ENCODE measurements around the gene NFATC1.

The NFATC1 gene

DNA sequence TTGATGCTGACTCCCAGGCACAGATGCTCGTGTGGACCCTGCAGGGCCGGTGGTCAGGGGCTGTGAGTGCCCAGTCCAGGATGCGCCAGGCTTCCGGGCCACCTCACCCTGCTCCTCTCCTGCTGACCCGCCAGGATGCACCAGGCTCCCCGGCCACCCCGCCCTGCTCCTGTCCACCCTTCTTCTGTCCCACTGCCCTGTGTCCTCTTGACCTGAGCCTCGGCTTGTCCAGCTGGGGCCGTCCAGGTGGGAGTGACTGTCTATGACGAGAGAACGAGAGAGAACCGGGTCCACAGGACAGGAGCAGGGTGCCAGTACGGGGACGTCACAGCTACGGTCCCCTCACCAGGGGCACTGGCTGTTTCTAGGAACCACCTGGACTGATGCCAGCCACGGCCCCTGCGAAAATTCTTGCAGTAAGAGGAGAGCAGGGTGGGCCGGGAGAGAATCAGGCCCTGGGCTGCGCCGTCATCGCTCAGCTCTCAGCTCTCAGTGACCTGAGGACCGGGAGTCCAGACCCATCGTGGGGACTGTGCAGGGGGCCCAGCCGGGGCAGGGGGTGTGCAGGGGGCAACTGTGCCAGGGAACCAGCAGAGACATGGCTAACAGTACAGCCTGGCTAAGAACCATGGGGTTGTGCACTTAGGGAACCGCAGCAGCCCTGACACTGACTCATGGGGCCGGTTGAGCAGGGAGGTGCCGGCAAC, 12.9 kb upstream of the NFATC1 start:
- H3K4me3 ChIP-seq (ENCODE audit: low read length): no peak overlapping the region
- no peak overlapping the region for H3K27ac ChIP-seq (ENCODE audit: low read length)
- no peaks in the 10 kb centered on the region for H3K27me3 ChIP-seq (ENCODE audit: control insufficient read depth, insufficient read depth, low read length)
- no peaks in the 10 kb centered on the region for H3K9me3 ChIP-seq (ENCODE audit: control insufficient read depth, insufficient read depth, low read length)
- no peaks in the 10 kb centered on the region for H3K4me1 ChIP-seq (ENCODE audit: control insufficient read depth, insufficient read depth, low read length)
- no peaks in the 10 kb centered on the region for H3K36me3 ChIP-seq (ENCODE audit: control insufficient read depth, insufficient read depth, low read length)
- no peak for DNase-seq (ENCODE audit: low read depth, low spot score)
- WGBS (ENCODE audit: insufficient coverage, insufficient read length): no CpG with 5 or more reads among the region's 27 CpGs

DNA sequence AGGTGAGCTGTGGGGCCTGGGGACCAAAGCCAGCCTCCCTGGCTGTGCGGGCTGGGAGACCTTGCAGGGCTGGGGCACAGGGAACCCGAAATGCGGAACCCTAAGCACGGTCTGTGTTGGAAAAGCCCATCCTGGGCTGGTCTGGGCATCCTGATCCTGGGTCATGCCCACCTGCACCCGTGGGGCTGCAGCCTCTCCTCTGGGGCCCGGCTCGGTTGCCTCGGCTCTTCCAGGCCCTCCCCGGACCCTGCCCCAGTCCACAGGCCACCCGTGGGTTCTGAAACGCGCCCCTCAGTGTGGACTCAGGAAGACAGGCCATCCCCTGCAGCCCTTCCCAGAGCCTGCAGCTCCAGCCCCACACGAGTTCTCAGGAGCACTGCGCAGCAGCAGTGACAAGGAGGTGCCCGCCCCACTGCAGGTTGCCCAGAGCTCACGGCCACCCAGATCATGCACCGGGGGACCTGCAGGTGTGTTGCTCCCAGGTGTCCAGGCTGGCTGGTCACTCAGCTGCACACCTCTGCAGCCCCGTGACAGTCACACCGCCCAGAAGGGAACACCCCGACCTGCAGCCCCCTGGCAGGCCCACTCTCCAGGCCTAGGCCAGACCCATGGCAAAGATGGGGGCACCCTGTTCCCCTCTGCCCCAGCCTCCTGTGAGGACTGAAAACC, 12.2 kb upstream of the NFATC1 start:
- H3K4me1 ChIP-seq (ENCODE audit: control insufficient read depth, insufficient read depth, low read length): no peaks in the 10 kb centered on the region
- no peak overlapping the region for H3K4me3 ChIP-seq (ENCODE audit: low read length)
- no peak overlapping the region for H3K27ac ChIP-seq (ENCODE audit: low read length)
- DNase-seq (ENCODE audit: low read depth, low spot score): no peak
- H3K36me3 ChIP-seq (ENCODE audit: control insufficient read depth, insufficient read depth, low read length): no peaks in the 10 kb centered on the region
- no peaks in the 10 kb centered on the region for H3K9me3 ChIP-seq (ENCODE audit: control insufficient read depth, insufficient read depth, low read length)
- H3K27me3 ChIP-seq (ENCODE audit: control insufficient read depth, insufficient read depth, low read length): no peaks in the 10 kb centered on the region
- WGBS (ENCODE audit: insufficient coverage, insufficient read length): no CpG with 5 or more reads among the region's 20 CpGs

DNA sequence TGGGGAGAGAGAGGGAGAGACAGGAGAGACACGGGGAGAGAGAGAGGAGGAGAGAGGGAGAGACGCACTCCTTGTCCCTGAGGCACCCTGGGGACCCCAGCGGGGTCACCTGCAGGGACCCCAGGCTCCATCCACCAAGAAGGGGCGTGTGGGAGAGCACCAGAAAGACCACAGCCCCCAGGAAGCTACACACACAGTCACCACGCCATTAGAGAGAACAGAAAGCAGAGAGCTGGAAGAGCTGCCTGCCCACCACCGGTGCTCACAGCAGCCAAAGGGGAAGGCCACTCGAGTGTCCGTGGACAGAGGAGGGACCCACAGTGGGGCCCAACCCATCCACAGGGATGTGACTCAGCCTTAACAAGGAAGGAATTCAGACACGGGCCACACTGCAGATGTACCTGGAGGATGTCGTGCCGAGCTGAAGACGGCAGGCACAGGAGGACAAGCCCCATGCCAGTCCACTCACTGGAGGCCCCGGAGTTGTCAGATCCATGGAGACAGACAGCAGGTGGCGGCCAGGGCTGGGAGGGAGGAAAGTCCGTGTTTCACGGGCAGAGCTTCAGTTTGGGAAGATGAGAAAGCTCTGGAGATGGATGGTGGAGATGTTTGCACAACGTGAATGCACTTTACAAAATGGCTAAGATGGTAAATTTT, 11.5 kb upstream of the NFATC1 start:
- no peaks in the 10 kb centered on the region for H3K27me3 ChIP-seq (ENCODE audit: control insufficient read depth, insufficient read depth, low read length)
- no CpG with 5 or more reads among the region's 17 CpGs for WGBS (ENCODE audit: insufficient coverage, insufficient read length)
- H3K27ac ChIP-seq (ENCODE audit: low read length): no peak overlapping the region
- no peaks in the 10 kb centered on the region for H3K9me3 ChIP-seq (ENCODE audit: control insufficient read depth, insufficient read depth, low read length)
- no peak overlapping the region for H3K4me3 ChIP-seq (ENCODE audit: low read length)
- no peaks in the 10 kb centered on the region for H3K36me3 ChIP-seq (ENCODE audit: control insufficient read depth, insufficient read depth, low read length)
- no peaks in the 10 kb centered on the region for H3K4me1 ChIP-seq (ENCODE audit: control insufficient read depth, insufficient read depth, low read length)
- no peak for DNase-seq (ENCODE audit: low read depth, low spot score)

DNA sequence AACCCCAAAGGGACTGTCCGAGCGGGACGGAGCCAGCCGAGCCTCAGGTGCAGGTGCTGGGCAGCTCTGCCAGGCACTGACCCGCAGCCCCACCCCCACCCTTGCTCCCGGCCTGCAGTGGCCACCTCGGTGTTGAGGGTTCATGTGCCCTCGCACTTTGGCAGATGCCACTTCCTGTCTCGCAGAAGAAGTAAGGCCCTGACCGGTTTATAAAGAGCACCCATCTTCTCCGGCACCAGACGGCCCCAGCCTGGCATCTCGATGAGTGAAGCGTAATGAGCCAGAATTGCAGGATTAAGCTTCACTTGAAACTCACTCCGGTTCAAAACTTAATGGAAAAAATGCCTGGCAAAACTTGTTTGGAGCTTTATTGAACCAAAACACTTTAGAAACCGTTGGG, 10.9 kb upstream of the NFATC1 start:
- Histone ChIP-seq H3K4me3 (ENCODE audit: low read length) (no peak overlapping the region), H3K36me3 (ENCODE audit: control insufficient read depth, insufficient read depth, low read length) (no peaks in the 10 kb centered on the region), H3K4me1 (ENCODE audit: control insufficient read depth, insufficient read depth, low read length) (no peaks in the 10 kb centered on the region), H3K9me3 (ENCODE audit: control insufficient read depth, insufficient read depth, low read length) (no peaks in the 10 kb centered on the region), H3K27me3 (ENCODE audit: control insufficient read depth, insufficient read depth, low read length) (no peaks in the 10 kb centered on the region), H3K27ac (ENCODE audit: low read length) (no peak overlapping the region)
- DNase-seq (ENCODE audit: low read depth, low spot score): no peak
- no CpG with 5 or more reads among the region's 16 CpGs for WGBS (ENCODE audit: insufficient coverage, insufficient read length)

DNA sequence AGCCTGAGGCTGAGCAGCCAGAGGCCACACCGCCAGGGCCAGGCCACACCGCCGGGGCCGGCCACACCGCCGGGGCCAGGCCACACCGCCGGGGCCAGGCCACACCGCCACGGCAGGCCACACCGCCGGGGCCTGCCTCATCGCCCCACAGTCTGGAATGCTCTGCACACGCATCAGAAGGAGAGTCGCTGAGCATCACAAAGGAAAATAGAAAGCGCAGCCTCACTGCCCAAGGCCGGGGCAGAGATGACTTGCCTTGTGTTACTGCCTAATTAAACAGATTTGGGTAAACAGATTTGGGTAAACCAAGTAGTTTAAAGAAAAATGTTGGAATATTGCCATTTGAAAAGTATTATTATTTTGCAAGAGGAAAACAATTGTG, 10.4 kb upstream of the NFATC1 start:
- Histone ChIP-seq H3K4me1 (ENCODE audit: control insufficient read depth, insufficient read depth, low read length) (no peaks in the 10 kb centered on the region), H3K27me3 (ENCODE audit: control insufficient read depth, insufficient read depth, low read length) (no peaks in the 10 kb centered on the region), H3K36me3 (ENCODE audit: control insufficient read depth, insufficient read depth, low read length) (no peaks in the 10 kb centered on the region), H3K9me3 (ENCODE audit: control insufficient read depth, insufficient read depth, low read length) (no peaks in the 10 kb centered on the region), H3K4me3 (ENCODE audit: low read length) (no peak overlapping the region), H3K27ac (ENCODE audit: low read length) (no peak overlapping the region)
- DNase-seq (ENCODE audit: low read depth, low spot score): no peak
- WGBS (ENCODE audit: insufficient coverage, insufficient read length): no CpG with 5 or more reads among the region's 17 CpGs

DNA sequence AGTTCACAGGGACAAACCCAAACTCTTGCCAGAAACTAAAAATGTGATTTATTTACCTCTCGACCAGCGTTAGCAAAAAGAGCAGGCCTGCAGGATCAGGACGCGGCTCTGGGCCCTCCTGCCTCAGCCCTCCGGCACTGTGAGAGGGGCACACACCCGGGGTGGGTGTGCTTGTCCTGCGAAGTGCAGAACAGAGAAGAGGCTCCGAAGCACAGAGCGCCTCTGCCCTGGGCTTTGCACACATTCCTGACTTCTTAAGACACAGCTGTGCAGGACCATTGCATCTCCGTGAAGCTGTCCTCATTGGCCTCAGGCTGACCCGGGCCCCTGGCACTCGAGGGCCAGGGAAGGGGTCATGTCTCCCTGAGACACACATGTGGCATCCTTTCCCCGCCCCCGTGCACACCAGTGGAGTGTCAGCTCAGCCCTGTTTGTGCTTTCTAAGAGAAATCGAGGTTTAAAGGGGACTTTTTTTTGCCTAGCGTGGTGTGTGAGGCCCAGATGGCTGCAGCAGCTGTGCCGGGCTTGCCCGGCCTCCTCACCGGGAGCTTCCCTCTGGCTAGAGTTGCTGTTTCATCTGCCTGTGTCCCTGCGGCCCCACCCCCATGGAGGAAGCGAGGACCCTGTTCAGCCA, 9.9 kb upstream of the NFATC1 start:
- no peaks in the 10 kb centered on the region for H3K9me3 ChIP-seq (ENCODE audit: control insufficient read depth, insufficient read depth, low read length)
- H3K27me3 ChIP-seq (ENCODE audit: control insufficient read depth, insufficient read depth, low read length): no peaks in the 10 kb centered on the region
- no peaks in the 10 kb centered on the region for H3K36me3 ChIP-seq (ENCODE audit: control insufficient read depth, insufficient read depth, low read length)
- DNase-seq (ENCODE audit: low read depth, low spot score): no peak
- no peak overlapping the region for H3K27ac ChIP-seq (ENCODE audit: low read length)
- WGBS (ENCODE audit: insufficient coverage, insufficient read length): no CpG with 5 or more reads among the region's 21 CpGs
- H3K4me1 ChIP-seq (ENCODE audit: control insufficient read depth, insufficient read depth, low read length): no peaks in the 10 kb centered on the region
- no peak overlapping the region for H3K4me3 ChIP-seq (ENCODE audit: low read length)

DNA sequence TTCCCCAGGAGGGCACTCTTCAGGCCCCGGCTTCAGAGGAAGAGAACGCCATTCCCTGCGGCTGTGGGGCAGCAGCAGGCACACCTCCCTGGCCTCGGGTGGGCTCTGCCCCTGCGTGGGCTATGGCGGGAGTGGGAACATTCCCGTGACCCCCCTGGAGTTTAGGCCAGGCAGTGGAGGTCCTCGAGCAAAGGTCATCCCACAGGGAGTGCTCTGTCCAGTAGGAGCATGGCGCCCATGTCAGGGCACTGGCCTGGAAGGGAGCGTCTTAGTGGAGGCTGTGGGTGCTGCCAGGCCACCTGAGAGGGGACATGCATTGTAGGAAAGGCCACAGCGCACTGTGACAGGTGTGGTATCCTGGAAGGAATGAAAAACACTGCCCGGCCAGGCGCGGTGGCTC, 9.2 kb upstream of the NFATC1 start:
- H3K4me3 ChIP-seq (ENCODE audit: low read length): no peak overlapping the region
- no CpG with 5 or more reads among the region's 14 CpGs for WGBS (ENCODE audit: insufficient coverage, insufficient read length)
- no peak for DNase-seq (ENCODE audit: low read depth, low spot score)
- no peaks in the 10 kb centered on the region for H3K9me3 ChIP-seq (ENCODE audit: control insufficient read depth, insufficient read depth, low read length)
- no peaks in the 10 kb centered on the region for H3K4me1 ChIP-seq (ENCODE audit: control insufficient read depth, insufficient read depth, low read length)
- H3K36me3 ChIP-seq (ENCODE audit: control insufficient read depth, insufficient read depth, low read length): no peaks in the 10 kb centered on the region
- H3K27me3 ChIP-seq (ENCODE audit: control insufficient read depth, insufficient read depth, low read length): no peaks in the 10 kb centered on the region
- no peak overlapping the region for H3K27ac ChIP-seq (ENCODE audit: low read length)

DNA sequence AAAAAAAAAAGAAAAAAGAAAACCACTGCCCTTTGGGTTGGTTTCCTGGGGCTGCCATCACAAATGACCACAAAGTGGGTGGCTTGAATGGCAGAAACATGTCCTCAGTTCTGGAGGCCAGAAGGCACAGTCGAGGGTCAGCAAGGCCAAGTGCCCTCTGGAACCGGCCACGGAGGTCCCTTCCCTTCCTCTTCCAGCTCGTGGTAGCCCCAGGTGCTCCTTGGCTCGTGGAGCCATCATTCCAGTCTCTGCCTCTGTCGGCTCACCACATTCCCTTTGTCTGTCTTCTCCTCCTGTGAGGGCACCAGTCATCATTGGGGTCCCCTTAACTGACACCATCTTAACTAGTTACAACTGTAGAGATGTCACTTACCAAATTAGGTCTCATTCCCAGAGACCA, 8.5 kb upstream of the NFATC1 start:
- H3K27me3 ChIP-seq (ENCODE audit: control insufficient read depth, insufficient read depth, low read length): peaks cover 4% of the 10 kb centered on the region; the same call in 1 of the 2 replicates
- no peak overlapping the region for H3K4me3 ChIP-seq (ENCODE audit: low read length)
- H3K9me3 ChIP-seq (ENCODE audit: control insufficient read depth, insufficient read depth, low read length): no peaks in the 10 kb centered on the region
- no peak overlapping the region for H3K27ac ChIP-seq (ENCODE audit: low read length)
- no CpG with 5 or more reads among the region's 6 CpGs for WGBS (ENCODE audit: insufficient coverage, insufficient read length)
- DNase-seq (ENCODE audit: low read depth, low spot score): no peak
- H3K36me3 ChIP-seq (ENCODE audit: control insufficient read depth, insufficient read depth, low read length): no peaks in the 10 kb centered on the region
- H3K4me1 ChIP-seq (ENCODE audit: control insufficient read depth, insufficient read depth, low read length): no peaks in the 10 kb centered on the region

DNA sequence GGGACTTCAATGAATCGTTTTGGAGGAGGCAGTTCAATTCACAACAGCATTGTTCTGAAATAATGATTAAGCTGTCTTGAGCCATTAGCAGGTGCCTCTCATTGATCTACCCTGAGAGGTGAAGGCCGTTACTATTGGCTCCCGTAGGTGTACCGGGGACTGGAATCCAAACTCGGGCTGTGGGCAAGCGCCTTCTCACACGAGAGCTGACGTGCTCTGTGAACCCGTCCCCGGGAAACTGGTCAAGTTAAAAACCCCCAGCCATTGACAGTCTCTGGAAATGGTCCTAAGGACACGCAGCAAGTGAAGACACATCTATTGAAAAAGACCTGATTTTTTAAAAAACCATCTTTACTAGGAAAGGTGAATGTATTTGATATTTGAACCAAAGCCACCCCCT, 8.1 kb upstream of the NFATC1 start:
- H3K36me3 ChIP-seq (ENCODE audit: control insufficient read depth, insufficient read depth, low read length): no peaks in the 10 kb centered on the region
- peaks cover 8% of the 10 kb centered on the region; the same call in 1 of the 2 replicates for H3K27me3 ChIP-seq (ENCODE audit: control insufficient read depth, insufficient read depth, low read length)
- no CpG with 5 or more reads among the region's 11 CpGs for WGBS (ENCODE audit: insufficient coverage, insufficient read length)
- H3K9me3 ChIP-seq (ENCODE audit: control insufficient read depth, insufficient read depth, low read length): no peaks in the 10 kb centered on the region
- no peak overlapping the region for H3K27ac ChIP-seq (ENCODE audit: low read length)
- no peaks in the 10 kb centered on the region for H3K4me1 ChIP-seq (ENCODE audit: control insufficient read depth, insufficient read depth, low read length)
- no peak overlapping the region for H3K4me3 ChIP-seq (ENCODE audit: low read length)
- DNase-seq (ENCODE audit: low read depth, low spot score): no peak

DNA sequence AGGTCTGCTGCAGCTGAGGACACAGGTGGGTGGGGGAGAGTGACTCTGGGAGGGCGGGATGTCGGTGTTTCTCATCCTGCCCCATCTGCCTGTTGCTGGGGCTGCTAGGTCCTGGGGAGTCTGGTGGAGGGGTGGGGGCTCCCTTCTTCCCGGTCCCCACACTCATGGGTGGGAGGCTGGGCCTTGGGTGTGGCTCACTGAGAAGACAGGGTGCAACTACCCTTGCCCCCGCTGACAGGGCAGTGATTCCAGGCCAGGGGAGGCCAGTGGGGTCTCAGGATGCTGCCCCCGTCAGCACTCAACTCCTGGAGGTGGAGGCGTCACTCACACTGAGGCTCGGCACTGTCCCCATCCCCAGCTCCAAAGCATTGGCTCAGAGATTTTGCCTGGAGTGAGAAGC, 7.7 kb upstream of the NFATC1 start:
- H3K4me1 ChIP-seq (ENCODE audit: control insufficient read depth, insufficient read depth, low read length): no peaks in the 10 kb centered on the region
- H3K4me3 ChIP-seq (ENCODE audit: low read length): no peak overlapping the region
- DNase-seq (ENCODE audit: low read depth, low spot score): no peak
- H3K36me3 ChIP-seq (ENCODE audit: control insufficient read depth, insufficient read depth, low read length): no peaks in the 10 kb centered on the region
- H3K27me3 ChIP-seq (ENCODE audit: control insufficient read depth, insufficient read depth, low read length): peaks cover 12% of the 10 kb centered on the region
- no CpG with 5 or more reads among the region's 7 CpGs for WGBS (ENCODE audit: insufficient coverage, insufficient read length)
- H3K9me3 ChIP-seq (ENCODE audit: control insufficient read depth, insufficient read depth, low read length): no peaks in the 10 kb centered on the region
- no peak overlapping the region for H3K27ac ChIP-seq (ENCODE audit: low read length)
